ENCODE measurements around the gene ACTL7B.

- TF ChIP-seq CTCF (IDR thresholded peaks at IDR 0.05): no peak
- no peak for TF ChIP-seq POLR2A (IDR thresholded peaks at IDR 0.05)
Measured at GRCh38 chr9:108838017-108838416, 17.8 kb downstream of the ACTL7B start.

Measured in body of pancreas (tissue), 4 donors.